ENCODE measurements around the gene SMAD6.
A peak's percentile ranks its signal among the peaks of the same experiment; 100 is the strongest.

Gene SMAD6

DNA sequence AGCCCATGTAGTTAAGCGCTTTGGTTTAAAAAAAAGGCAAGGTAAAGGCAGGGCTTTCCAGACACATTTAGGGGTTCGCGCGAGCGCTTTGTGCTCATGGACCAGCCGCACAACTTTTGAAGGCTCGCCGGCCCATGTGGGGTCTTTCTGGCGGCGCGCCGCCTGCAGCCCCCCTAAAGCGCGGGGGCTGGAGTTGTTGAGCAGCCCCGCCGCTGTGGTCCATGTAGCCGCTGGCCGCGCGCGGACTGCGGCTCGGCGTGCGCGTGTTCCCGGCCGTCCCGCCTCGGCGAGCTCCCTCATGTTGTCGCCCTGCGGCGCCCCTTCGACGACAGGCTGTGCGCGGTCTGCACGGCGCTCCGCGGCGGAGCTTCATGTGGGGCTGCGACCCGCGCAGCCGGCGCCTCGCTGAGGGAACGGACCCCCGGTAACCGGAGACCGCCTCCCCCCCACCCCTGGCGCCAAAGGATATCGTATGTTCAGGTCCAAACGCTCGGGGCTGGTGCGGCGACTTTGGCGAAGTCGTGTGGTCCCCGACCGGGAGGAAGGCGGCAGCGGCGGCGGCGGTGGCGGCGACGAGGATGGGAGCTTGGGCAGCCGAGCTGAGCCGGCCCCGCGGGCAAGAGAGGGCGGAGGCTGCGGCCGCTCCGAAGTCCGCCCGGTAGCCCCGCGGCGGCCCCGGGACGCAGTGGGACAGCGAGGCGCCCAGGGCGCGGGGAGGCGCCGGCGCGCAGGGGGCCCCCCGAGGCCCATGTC, 927 bp downstream of the SMAD6 start:
- peaks cover 5% of the 10 kb centered on the region for H3K4me1 ChIP-seq (ENCODE audit: low read depth, poor library complexity, severe bottlenecking)
- TF ChIP-seq, protein P1, sequence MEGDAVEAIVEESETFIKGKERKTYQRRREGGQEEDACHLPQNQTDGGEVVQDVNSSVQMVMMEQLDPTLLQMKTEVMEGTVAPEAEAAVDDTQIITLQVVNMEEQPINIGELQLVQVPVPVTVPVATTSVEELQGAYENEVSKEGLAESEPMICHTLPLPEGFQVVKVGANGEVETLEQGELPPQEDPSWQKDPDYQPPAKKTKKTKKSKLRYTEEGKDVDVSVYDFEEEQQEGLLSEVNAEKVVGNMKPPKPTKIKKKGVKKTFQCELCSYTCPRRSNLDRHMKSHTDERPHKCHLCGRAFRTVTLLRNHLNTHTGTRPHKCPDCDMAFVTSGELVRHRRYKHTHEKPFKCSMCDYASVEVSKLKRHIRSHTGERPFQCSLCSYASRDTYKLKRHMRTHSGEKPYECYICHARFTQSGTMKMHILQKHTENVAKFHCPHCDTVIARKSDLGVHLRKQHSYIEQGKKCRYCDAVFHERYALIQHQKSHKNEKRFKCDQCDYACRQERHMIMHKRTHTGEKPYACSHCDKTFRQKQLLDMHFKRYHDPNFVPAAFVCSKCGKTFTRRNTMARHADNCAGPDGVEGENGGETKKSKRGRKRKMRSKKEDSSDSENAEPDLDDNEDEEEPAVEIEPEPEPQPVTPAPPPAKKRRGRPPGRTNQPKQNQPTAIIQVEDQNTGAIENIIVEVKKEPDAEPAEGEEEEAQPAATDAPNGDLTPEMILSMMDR (conservative IDR thresholded peaks at IDR 0.05; ENCODE audit: low read depth, low read length): no peak
- H2AFZ ChIP-seq (ENCODE audit: low read depth): peak overlapping the region; percentile 95

DNA sequence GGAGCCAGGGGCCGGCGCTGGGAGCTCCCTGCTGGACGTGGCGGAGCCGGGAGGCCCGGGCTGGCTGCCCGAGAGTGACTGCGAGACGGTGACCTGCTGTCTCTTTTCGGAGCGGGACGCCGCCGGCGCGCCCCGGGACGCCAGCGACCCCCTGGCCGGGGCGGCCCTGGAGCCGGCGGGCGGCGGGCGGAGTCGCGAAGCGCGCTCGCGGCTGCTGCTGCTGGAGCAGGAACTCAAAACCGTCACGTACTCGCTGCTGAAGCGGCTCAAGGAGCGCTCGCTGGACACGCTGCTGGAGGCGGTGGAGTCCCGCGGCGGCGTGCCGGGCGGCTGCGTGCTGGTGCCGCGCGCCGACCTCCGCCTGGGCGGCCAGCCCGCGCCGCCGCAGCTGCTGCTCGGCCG, 1.5 kb downstream of the SMAD6 start:
- Histone ChIP-seq H3K79me2 (ENCODE audit: insufficient read depth, low read depth) (no peaks in the 10 kb centered on the region), H4K20me1 (ENCODE audit: insufficient read depth) (no peaks in the 10 kb centered on the region), H3K9ac (no peak overlapping the region), H3K4me1 (ENCODE audit: low read depth, poor library complexity, severe bottlenecking) (peaks cover 5% of the 10 kb centered on the region), H2AFZ (ENCODE audit: low read depth) (no peak overlapping the region), H3K27ac (no peak overlapping the region), H3K27me3 (ENCODE audit: insufficient read depth, low read depth) (peaks cover 8% of the 10 kb centered on the region), H3K4me3 (IDR thresholded peaks at IDR 0.05; ENCODE audit: insufficient read depth, low read depth, low read length) (no peak overlapping the region), H3K36me3 (ENCODE audit: insufficient read depth) (no peaks in the 10 kb centered on the region), H3K4me2 (no peak overlapping the region)
- TF ChIP-seq, protein P1 (conservative IDR thresholded peaks at IDR 0.05; ENCODE audit: low read depth, low read length): no peak

More for the DNA sequence above, 927 bp downstream of the SMAD6 start:
- Histone ChIP-seq H3K9ac (peak overlapping the region; percentile 50; the same call in 1 of the 2 replicates), H4K20me1 (ENCODE audit: insufficient read depth) (no peaks in the 10 kb centered on the region), H3K79me2 (ENCODE audit: insufficient read depth, low read depth) (no peaks in the 10 kb centered on the region), H3K4me3 (IDR thresholded peaks at IDR 0.05; ENCODE audit: insufficient read depth, low read depth, low read length) (no peak overlapping the region), H3K27ac (no peak overlapping the region), H3K27me3 (ENCODE audit: insufficient read depth, low read depth) (peaks cover 8% of the 10 kb centered on the region), H3K4me2 (peak overlapping the region; percentile 70), H3K36me3 (ENCODE audit: insufficient read depth) (no peaks in the 10 kb centered on the region)

DNA sequence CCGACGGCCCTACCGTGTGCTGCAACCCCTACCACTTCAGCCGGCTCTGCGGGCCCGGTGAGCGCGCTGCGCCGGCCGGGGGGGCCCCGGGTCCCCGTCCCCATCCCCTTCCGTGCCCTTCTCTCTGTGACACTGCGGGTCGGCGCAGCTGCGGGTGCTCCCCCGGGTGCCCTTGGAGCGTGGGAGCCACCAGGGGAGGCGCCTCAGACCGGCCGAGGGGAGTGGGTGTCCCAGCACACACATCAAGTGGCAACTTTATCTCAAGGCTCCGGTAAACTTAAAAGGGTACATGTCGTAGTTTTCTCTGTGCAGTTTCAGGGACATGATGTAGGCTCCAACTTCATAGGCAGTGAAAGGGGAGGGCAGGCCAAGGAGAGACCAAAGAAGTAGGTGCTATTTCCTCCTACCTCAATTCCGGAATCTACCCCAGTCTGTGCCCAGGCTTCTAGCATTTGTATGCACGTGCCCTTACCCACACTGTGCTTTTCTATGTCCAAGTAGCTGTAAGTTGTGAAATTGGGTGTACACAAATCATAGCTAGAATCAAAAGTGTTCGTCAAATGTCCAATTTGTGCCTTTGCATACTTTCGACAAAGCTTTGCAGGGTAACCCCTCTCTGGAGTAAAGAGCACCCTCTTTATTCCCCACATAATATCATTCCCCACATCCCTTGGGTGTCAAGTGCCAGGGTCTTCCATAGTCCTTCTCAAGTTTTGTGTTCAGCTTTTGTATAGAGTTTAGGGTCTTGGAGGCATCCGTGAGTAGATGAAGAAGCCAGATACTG, 2.2 kb downstream of the SMAD6 start:
- Histone ChIP-seq H2AFZ (ENCODE audit: low read depth) (no peak overlapping the region), H4K20me1 (ENCODE audit: insufficient read depth) (no peaks in the 10 kb centered on the region), H3K9ac (no peak overlapping the region), H3K27me3 (ENCODE audit: insufficient read depth, low read depth) (peaks cover 8% of the 10 kb centered on the region), H3K4me1 (ENCODE audit: low read depth, poor library complexity, severe bottlenecking) (peaks cover 5% of the 10 kb centered on the region), H3K27ac (no peak overlapping the region), H3K36me3 (ENCODE audit: insufficient read depth) (no peaks in the 10 kb centered on the region), H3K4me2 (no peak overlapping the region), H3K79me2 (ENCODE audit: insufficient read depth, low read depth) (no peaks in the 10 kb centered on the region), H3K4me3 (IDR thresholded peaks at IDR 0.05; ENCODE audit: insufficient read depth, low read depth, low read length) (no peak overlapping the region)
- TF ChIP-seq, protein P1 (conservative IDR thresholded peaks at IDR 0.05; ENCODE audit: low read depth, low read length): no peak

DNA sequence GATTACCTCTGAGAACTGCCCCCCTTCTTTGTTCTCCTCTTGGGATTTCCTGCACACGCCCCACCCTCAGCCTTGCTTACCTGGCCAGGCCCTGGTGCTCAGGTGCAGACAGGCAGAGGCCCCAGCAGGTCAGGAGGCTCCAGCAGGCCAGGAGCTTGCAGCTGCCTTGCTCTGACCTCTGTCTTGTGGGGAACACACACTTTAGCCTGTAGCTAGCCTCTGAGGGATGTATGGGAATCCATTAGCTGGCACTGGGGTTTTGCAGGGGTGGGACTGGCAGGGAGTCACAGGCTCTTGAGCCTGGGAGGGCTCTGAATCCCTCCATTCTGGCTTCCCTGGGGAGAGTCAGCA, 2.7 kb downstream of the SMAD6 start:
- H3K36me3 ChIP-seq (ENCODE audit: insufficient read depth): no peaks in the 10 kb centered on the region
- TF ChIP-seq, protein P1 (conservative IDR thresholded peaks at IDR 0.05; ENCODE audit: low read depth, low read length): no peak
- H2AFZ ChIP-seq (ENCODE audit: low read depth): no peak overlapping the region
- peaks cover 5% of the 10 kb centered on the region for H3K4me1 ChIP-seq (ENCODE audit: low read depth, poor library complexity, severe bottlenecking)
- no peak overlapping the region for H3K27ac ChIP-seq
- H3K4me2 ChIP-seq: no peak overlapping the region
- no peak overlapping the region for H3K9ac ChIP-seq
- H4K20me1 ChIP-seq (ENCODE audit: insufficient read depth): no peaks in the 10 kb centered on the region
- H3K27me3 ChIP-seq (ENCODE audit: insufficient read depth, low read depth): peaks cover 8% of the 10 kb centered on the region
- no peaks in the 10 kb centered on the region for H3K79me2 ChIP-seq (ENCODE audit: insufficient read depth, low read depth)
- H3K4me3 ChIP-seq (IDR thresholded peaks at IDR 0.05; ENCODE audit: insufficient read depth, low read depth, low read length): no peak overlapping the region

Data from KMS-11 (cell line).